Thoracic aorta (tissue), 2 donors: Measurements from ENCODE around the gene AKR1C3. TPM values are rescaled to one million over a fixed set of nuclear protein-coding genes. Genes with fewer than 3 reads are reported as not detected.

Source experiments
- ATAC-seq: fragments of 150-250 bp; one replicate; pipeline ENCODE4 v1.8.0; 2017; ENCODE audit warnings: low read depth; ENCODE audit not compliant: insufficient number of reproducible peaks, low FRiP score
- DNase-seq: peaks from one replicate; pipeline ENCODE4 v3.0.0-alpha.2; 2020; ENCODE audit warnings: low spot score
- H3K27ac ChIP-seq, 2 donors: fragments of 200-600 bp; sonication (generic); 1 replicate in 1 of 2; 2 replicates in 1 of 2; pipeline ENCODE4 v1.5.1; 2016; ENCODE audit warnings: mild to moderate bottlenecking in 2 of 2, moderate library complexity in 2 of 2
- H3K27me3 ChIP-seq: fragments of 200-600 bp; sonication (generic); replicated peaks from 2 replicates; pipeline ENCODE4 v1.6.0; 2016; ENCODE audit warnings: mild to moderate bottlenecking; ENCODE audit not compliant: insufficient read depth
- H3K36me3 ChIP-seq: fragments of 200-600 bp; sonication (generic); one replicate; pipeline ENCODE4 v1.5.1; 2016
- H3K4me1 ChIP-seq, 2 donors: fragments of 200-600 bp; sonication (generic); 1 replicate in 1 of 2; 2 replicates in 1 of 2; pipeline versions ENCODE4 v1.5.1 to v1.6.0; 2016; ENCODE audit warnings: low read depth in 2 of 2, mild to moderate bottlenecking in 1 of 2; ENCODE audit not compliant: control insufficient read depth in 1 of 2
- H3K4me3 ChIP-seq: fragments of 200-600 bp; sonication (generic); 2 replicates; pipeline ENCODE4 v1.5.1; 2016; ENCODE audit warnings: mild to moderate bottlenecking
- H3K9me3 ChIP-seq: fragments of 200-600 bp; sonication (generic); 2 replicates; pipeline ENCODE4 v1.5.1; 2016
- total RNA-seq, 2 donors: library from RNA; depleted of rRNA; stranded (reverse); fragments of >200 nt; gene quantifications; one replicate each; pipeline versions ENCODE4 v1.1.0 to v1.2.3, GENCODE V29; 2016
- TF ChIP-seq, protein P1 (sequence below): fragments of 200-600 bp; sonication (generic); IDR thresholded peaks from one replicate; pipeline ENCODE4 v1.5.1; 2019; ENCODE audit warnings: antibody characterized with exemption

Gene AKR1C3
- total RNA-seq, 2 donors from 2014 or later, result 77.4 to 92.9 TPM

DNA sequence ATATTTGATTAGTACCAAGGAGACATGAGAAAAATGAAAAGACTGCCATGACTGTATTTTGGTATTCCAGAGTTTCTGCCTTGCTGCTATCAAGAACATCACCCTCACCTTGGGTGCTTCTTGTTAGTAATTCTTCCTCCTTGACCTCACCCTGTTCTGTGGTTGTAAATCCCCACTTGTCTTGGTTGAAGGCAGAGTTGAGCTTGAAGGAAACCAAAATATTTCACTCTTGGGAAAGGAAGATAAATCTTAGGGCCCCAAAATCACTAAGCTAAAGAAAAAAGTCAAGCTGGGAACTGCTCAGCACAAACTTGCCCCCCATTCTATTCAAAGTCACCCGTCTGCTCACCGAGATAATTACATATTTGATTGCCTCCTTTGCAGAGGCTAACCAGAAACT, 20.6 kb upstream of the AKR1C3 start:
- Histone ChIP-seq H3K9me3 (no peaks in the 10 kb centered on the region), H3K36me3 (no peaks in the 10 kb centered on the region), H3K27ac (peak overlapping the region in 1 of 2 donors; percentile 13), H3K4me3 (no peak overlapping the region), H3K4me1 (peaks cover 23 to 52% of the 10 kb centered on the region in 2 donors), H3K27me3 (no peaks in the 10 kb centered on the region)
- ATAC-seq (no peak), DNase-seq (no peak)
- TF ChIP-seq, protein P1, sequence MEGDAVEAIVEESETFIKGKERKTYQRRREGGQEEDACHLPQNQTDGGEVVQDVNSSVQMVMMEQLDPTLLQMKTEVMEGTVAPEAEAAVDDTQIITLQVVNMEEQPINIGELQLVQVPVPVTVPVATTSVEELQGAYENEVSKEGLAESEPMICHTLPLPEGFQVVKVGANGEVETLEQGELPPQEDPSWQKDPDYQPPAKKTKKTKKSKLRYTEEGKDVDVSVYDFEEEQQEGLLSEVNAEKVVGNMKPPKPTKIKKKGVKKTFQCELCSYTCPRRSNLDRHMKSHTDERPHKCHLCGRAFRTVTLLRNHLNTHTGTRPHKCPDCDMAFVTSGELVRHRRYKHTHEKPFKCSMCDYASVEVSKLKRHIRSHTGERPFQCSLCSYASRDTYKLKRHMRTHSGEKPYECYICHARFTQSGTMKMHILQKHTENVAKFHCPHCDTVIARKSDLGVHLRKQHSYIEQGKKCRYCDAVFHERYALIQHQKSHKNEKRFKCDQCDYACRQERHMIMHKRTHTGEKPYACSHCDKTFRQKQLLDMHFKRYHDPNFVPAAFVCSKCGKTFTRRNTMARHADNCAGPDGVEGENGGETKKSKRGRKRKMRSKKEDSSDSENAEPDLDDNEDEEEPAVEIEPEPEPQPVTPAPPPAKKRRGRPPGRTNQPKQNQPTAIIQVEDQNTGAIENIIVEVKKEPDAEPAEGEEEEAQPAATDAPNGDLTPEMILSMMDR, result no peak

DNA sequence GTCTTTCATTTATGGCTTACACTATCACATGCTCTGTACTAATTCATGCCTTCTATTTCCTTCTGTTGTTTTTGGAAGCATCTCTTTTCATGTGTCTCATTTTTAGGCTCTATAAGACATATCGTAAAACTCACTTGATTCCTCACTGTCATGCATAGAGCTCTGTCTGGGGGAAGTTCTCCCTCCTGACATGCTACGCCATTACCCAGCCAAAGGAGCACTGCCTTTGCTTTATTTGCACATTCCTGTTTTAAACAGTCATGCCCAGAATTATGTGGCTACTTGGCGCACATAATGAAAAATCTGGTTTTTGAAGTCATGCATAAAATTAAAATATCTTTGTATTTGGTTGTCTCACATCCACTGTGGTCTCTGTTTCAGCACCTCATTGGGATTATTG, 17.6 kb upstream of the AKR1C3 start:
- peak overlapping the region in 1 of 2 donors; percentile 60 for H3K27ac ChIP-seq
- DNase-seq (no peak), ATAC-seq (peak; percentile 25)
- H3K27me3 ChIP-seq, result no peaks in the 10 kb centered on the region
- H3K4me1 ChIP-seq, result peaks cover 16 to 37% of the 10 kb centered on the region in 2 donors
- TF ChIP-seq, protein P1, result no peak
- no peak overlapping the region for H3K4me3 ChIP-seq
- H3K36me3 ChIP-seq, result no peaks in the 10 kb centered on the region
- H3K9me3 ChIP-seq, result no peaks in the 10 kb centered on the region

DNA sequence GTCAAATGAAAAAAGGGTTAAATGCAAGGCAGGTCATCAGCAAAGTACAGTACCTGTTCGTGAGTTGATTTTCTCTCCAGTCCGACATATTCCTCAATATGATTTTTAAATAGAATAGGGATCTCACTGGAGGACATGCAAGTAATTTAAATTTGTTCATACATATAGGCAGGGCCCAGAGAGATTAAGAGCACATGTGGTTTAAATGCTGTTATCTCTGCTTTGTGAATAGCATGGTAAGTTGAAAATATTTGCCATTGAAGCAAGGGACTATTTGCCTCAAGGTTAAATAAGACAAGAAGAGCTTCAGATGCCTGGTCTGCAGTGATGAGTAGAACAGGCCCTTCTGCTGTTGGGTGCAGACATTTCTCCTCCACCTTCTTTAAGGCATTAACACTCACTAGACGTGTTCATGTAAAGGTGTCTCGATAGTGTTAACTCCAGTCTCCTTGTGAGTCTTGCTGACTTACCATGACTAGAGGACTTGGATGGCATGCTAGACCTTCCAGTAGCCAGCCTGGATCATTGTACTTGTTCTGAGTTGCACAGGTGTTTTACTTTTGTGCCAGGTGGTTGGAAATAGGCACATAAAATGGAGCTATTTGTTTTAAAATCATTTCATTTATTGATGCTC, 15.6 kb upstream of the AKR1C3 start:
- TF ChIP-seq, protein P1, result no peak
- ATAC-seq, result no peak
- Histone ChIP-seq H3K9me3 (no peaks in the 10 kb centered on the region), H3K27ac (no peak overlapping the region), H3K4me1 (peaks cover 8 to 24% of the 10 kb centered on the region in 2 donors), H3K36me3 (no peaks in the 10 kb centered on the region), H3K4me3 (no peak overlapping the region), H3K27me3 (no peaks in the 10 kb centered on the region)
- DNase-seq, result no peak

DNA sequence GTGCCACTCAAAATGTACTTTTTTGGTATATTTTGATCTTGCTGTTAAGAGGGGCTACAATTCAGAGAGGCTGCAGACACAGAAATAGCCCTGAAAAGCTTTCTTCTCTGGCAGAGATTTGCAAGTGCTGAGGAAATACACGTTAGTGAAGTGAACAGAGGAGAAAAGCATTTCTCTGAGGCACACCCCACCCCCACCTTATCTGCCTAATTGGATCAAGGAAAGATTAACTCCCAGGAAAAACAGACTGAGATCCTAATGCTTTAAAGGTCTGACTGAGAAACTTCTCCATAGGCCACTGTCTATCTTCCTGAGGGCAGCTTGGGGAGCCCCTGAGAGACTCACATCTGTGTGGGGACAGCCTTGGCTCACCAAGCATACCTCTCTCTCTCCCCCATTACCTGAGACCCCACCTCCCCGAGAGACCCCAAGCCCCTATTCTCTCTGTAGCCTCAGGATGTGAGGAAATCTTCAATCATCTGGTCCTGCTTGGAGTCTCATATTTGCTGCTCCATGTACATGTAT, 14.8 kb upstream of the AKR1C3 start:
- no peaks in the 10 kb centered on the region for H3K9me3 ChIP-seq
- H3K4me3 ChIP-seq, result no peak overlapping the region
- H3K27me3 ChIP-seq, result no peaks in the 10 kb centered on the region
- peaks cover 8 to 24% of the 10 kb centered on the region in 2 donors for H3K4me1 ChIP-seq
- no peaks in the 10 kb centered on the region for H3K36me3 ChIP-seq
- TF ChIP-seq, protein P1, result no peak
- H3K27ac ChIP-seq, result no peak overlapping the region
- no peak for ATAC-seq
- DNase-seq, result no peak

DNA sequence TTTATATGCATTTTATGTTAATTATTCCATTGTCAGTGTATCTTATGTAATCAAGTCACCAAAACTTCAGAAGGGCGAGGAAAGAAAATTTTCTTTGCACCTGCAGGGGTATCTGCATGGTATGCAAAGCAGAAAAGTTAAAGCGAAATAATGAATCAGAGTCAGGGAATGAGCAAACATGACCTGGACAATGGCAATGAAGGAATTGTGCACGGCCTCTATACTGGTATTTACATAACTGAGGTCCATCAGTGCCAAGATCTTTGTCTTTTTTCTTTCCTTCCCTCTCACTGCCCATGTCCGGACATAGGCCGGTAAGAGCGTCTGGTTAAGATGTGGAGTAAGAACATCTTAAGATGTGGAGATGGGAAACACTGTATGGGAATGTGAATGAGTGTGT, 14.4 kb upstream of the AKR1C3 start:
- Histone ChIP-seq H3K9me3 (no peaks in the 10 kb centered on the region), H3K4me3 (no peak overlapping the region), H3K36me3 (no peaks in the 10 kb centered on the region), H3K27me3 (no peaks in the 10 kb centered on the region), H3K27ac (no peak overlapping the region), H3K4me1 (peaks cover 8 to 24% of the 10 kb centered on the region in 2 donors)
- DNase-seq, result no peak
- TF ChIP-seq, protein P1, result no peak
- no peak for ATAC-seq
